Measurements from ENCODE around the gene C4orf50.

C4orf50 gene

GRCh38 chr4:5972571-5972970 lies 45.7 kb downstream of the C4orf50 start:
- ChIA-PET POLR2A (ENCODE audit: low non-redundant PET) (no interaction called here), CTCF (no interaction called here)
- no peak for TF ChIP-seq CTCF (conservative IDR thresholded peaks at IDR 0.05; ENCODE audit: low read depth)
- no peak overlapping the region for H3K27ac ChIP-seq
- DNase-seq (ENCODE audit: low spot score): no peak

GRCh38 chr4:5971078-5971450 lies 47.2 kb downstream of the C4orf50 start:
- ChIA-PET POLR2A (ENCODE audit: low non-redundant PET) (no interaction called here), CTCF (no interaction called here)
- no peak overlapping the region for H3K27ac ChIP-seq
- TF ChIP-seq CTCF (conservative IDR thresholded peaks at IDR 0.05; ENCODE audit: low read depth): no peak
- no peak for DNase-seq (ENCODE audit: low spot score)

- ChIA-PET CTCF (interaction anchor here (0.7 kb wide), 1 partner anchor 737 kb away, joined by 3 read pairs; no protein-coding TSS in a partner anchor), POLR2A (ENCODE audit: low non-redundant PET) (no interaction called here)
Observed at GRCh38 chr4:5970381-5971077, 47.7 kb downstream of the C4orf50 start.

GRCh38 chr4:5969777-5970176 lies 48.5 kb downstream of the C4orf50 start:
- no peak overlapping the region for H3K27ac ChIP-seq
- no peak for DNase-seq (ENCODE audit: low spot score)
- ChIA-PET CTCF (interaction anchor here (0.7 kb wide), 1 partner anchor 736 kb away, joined by 3 read pairs; no protein-coding TSS in a partner anchor), POLR2A (ENCODE audit: low non-redundant PET) (no interaction called here)
- no peak for TF ChIP-seq CTCF (conservative IDR thresholded peaks at IDR 0.05; ENCODE audit: low read depth)

More at GRCh38 chr4:5970381-5971077, 47.7 kb downstream of the C4orf50 start:
- TF ChIP-seq CTCF (conservative IDR thresholded peaks at IDR 0.05; ENCODE audit: low read depth): no peak
- no peak for DNase-seq (ENCODE audit: low spot score)
- H3K27ac ChIP-seq: no peak overlapping the region

- no peak for TF ChIP-seq CTCF (conservative IDR thresholded peaks at IDR 0.05; ENCODE audit: low read depth)
- no peak overlapping the region for H3K27ac ChIP-seq
- no peak for DNase-seq (ENCODE audit: low spot score)
- ChIA-PET POLR2A (ENCODE audit: low non-redundant PET) (no interaction called here), CTCF (interaction anchor here (0.7 kb wide), 1 partner anchor 736 kb away, joined by 3 read pairs; no protein-coding TSS in a partner anchor)
Observed at GRCh38 chr4:5969336-5969735, 48.9 kb downstream of the C4orf50 start.

GRCh38 chr4:5968246-5968645 lies 50.0 kb downstream of the C4orf50 start:
- CTCF ChIA-PET: no interaction called here
- H3K27ac ChIP-seq: no peak overlapping the region
- no peak for TF ChIP-seq CTCF (conservative IDR thresholded peaks at IDR 0.05; ENCODE audit: low read depth)
- no peak for DNase-seq (ENCODE audit: low spot score)
- POLR2A ChIA-PET (ENCODE audit: low non-redundant PET): no interaction called here
